ENCODE data around the gene THAP7. TPM values are rescaled to one million over a fixed set of nuclear protein-coding genes. Genes with fewer than 3 reads are reported as not detected.

The THAP7 gene
- total and polyA plus RNA-seq, 2 of the 13 experiments (the other 11 are each of a cell fraction or from before 2014, with no cell fraction given): 13.0 to 25.5 TPM

- TF ChIP-seq NR2F1 (CRISPR knock-in tag; IDR thresholded peaks at IDR 0.05) (no peak), POLR2G (IDR thresholded peaks at IDR 0.05; ENCODE audit: low read depth, low read length) (peak; percentile 72), HNF4A (CRISPR knock-in tag; IDR thresholded peaks at IDR 0.05) (peak; percentile 56; the same call in 1 of the 2 replicates), SALL2 (CRISPR knock-in tag; IDR thresholded peaks at IDR 0.05) (peak; percentile 45), PTBP1 (IDR thresholded peaks at IDR 0.05; ENCODE audit: low read depth, low read length, poor library complexity, severe bottlenecking) (peak; percentile 29), HHEX (CRISPR knock-in tag; IDR thresholded peaks at IDR 0.05) (no peak), CTCF (CRISPR knock-in tag; IDR thresholded peaks at IDR 0.05) (peak; percentile 21; the same call in 1 of the 2 replicates), IRF2 (CRISPR knock-in tag; IDR thresholded peaks at IDR 0.05) (peak; percentile 44; the same call in 1 of the 2 replicates), ZFP41 (CRISPR knock-in tag; IDR thresholded peaks at IDR 0.05; ENCODE audit: borderline replicate concordance) (no peak), ZNF280B (CRISPR knock-in tag; IDR thresholded peaks at IDR 0.05; ENCODE audit: borderline replicate concordance) (0 out of 2 replicates have a peak, but pooled peaks have one; percentile 35), HMG20B (CRISPR knock-in tag; conservative IDR thresholded peaks at IDR 0.05) (no peak), SNAI1 (CRISPR knock-in tag; IDR thresholded peaks at IDR 0.05; ENCODE audit: borderline replicate concordance) (no peak), ZNF792 (CRISPR knock-in tag; IDR thresholded peaks at IDR 0.05) (peak; percentile 68; the same call in 1 of the 2 replicates), SRSF4 (IDR thresholded peaks at IDR 0.05; ENCODE audit: low read depth, low read length, poor library complexity, severe bottlenecking) (no peak), SALL1 (CRISPR knock-in tag; IDR thresholded peaks at IDR 0.05) (peak; percentile 64; the same call in 1 of the 2 replicates), ERF (CRISPR knock-in tag; IDR thresholded peaks at IDR 0.05) (0 out of 2 replicates have a peak, but pooled peaks have one; percentile 80), ATF4 (CRISPR knock-in tag; IDR thresholded peaks at IDR 0.05) (peak in 1 of 2 experiments; percentile 52; a peak in 2 of 4 replicates), ZSCAN29 (CRISPR knock-in tag; conservative IDR thresholded peaks at IDR 0.05) (peak; percentile 65; the same call in 1 of the 2 replicates), TGIF2 (CRISPR knock-in tag; IDR thresholded peaks at IDR 0.05) (peak; percentile 79), CENPX (CRISPR knock-in tag; IDR thresholded peaks at IDR 0.05) (no peak), NR1H2 (CRISPR knock-in tag; IDR thresholded peaks at IDR 0.05; ENCODE audit: borderline replicate concordance, low read depth) (no peak; the same call in 1 of the 2 replicates), ZBTB3 (CRISPR knock-in tag; IDR thresholded peaks at IDR 0.05; ENCODE audit: borderline replicate concordance, low read depth) (no peak), ZBTB7A (CRISPR knock-in tag; IDR thresholded peaks at IDR 0.05) (peak; percentile 62; the same call in 1 of the 2 replicates), RBAK (CRISPR knock-in tag; IDR thresholded peaks at IDR 0.05) (0 out of 2 replicates have a peak, but pooled peaks have one; percentile 15), MYC (CRISPR knock-in tag; IDR thresholded peaks at IDR 0.05; ENCODE audit: borderline replicate concordance) (peak; percentile 78), MXD4 (CRISPR knock-in tag; IDR thresholded peaks at IDR 0.05) (no peak)
Observed at GRCh38 chr22:20963201-20964052, 38.5 kb downstream of the THAP7 start (continued).
